Measurements from ENCODE around the gene RASL10B.

The RASL10B gene

GRCh38 chr17:35731917-35732805, 722 bp downstream of the RASL10B start:
- H3K9me2 ChIP-seq (replicated peaks; ENCODE audit: insufficient read depth, low read length), result no peaks in the 10 kb centered on the region
- no peaks in the 10 kb centered on the region for H3K27me3 ChIP-seq (ENCODE audit: low read length)
- no peak overlapping the region for H3K27ac ChIP-seq (ENCODE audit: low read depth, low read length)
- peak overlapping the region; percentile 54 for H3K4me3 ChIP-seq (ENCODE audit: insufficient read depth, low read length, poor library complexity, severe bottlenecking)
- TF ChIP-seq CTCF (IDR thresholded peaks at IDR 0.05; ENCODE audit: insufficient read depth, low read length, poor library complexity, severe bottlenecking) (no peak), EZH2phosphoT487 (conservative IDR thresholded peaks at IDR 0.05; ENCODE audit: low read length) (no peak)
- no peak overlapping the region for H2AFZ ChIP-seq (ENCODE audit: low read depth, low read length, severe bottlenecking)
- H4K20me1 ChIP-seq (ENCODE audit: low read depth, low read length), result no peaks in the 10 kb centered on the region
- H3K79me2 ChIP-seq (ENCODE audit: insufficient read depth, low read length), result no peaks in the 10 kb centered on the region
- no peaks in the 10 kb centered on the region for H3K9me3 ChIP-seq (ENCODE audit: insufficient read depth, low read length)
- H3K4me2 ChIP-seq (ENCODE audit: low read depth, low read length, poor library complexity, severe bottlenecking), result peak overlapping the region; percentile 44
- H3K9ac ChIP-seq (ENCODE audit: low read length), result peak overlapping the region; percentile 44; the same call in 1 of the 2 replicates
- no peaks in the 10 kb centered on the region for H3F3A ChIP-seq (ENCODE audit: insufficient read depth)
- no peaks in the 10 kb centered on the region for H3K36me3 ChIP-seq (ENCODE audit: low read length)

- H3K4me2 ChIP-seq (ENCODE audit: low read depth, low read length, poor library complexity, severe bottlenecking), result no peak overlapping the region
- no peak overlapping the region for H3K27ac ChIP-seq (ENCODE audit: low read depth, low read length)
- no peaks in the 10 kb centered on the region for H3K36me3 ChIP-seq (ENCODE audit: low read length)
- no peaks in the 10 kb centered on the region for H3F3A ChIP-seq (ENCODE audit: insufficient read depth)
- no peaks in the 10 kb centered on the region for H3K79me2 ChIP-seq (ENCODE audit: insufficient read depth, low read length)
- H2AFZ ChIP-seq (ENCODE audit: low read depth, low read length, severe bottlenecking), result no peak overlapping the region
- H4K20me1 ChIP-seq (ENCODE audit: low read depth, low read length), result no peaks in the 10 kb centered on the region
- TF ChIP-seq CTCF (IDR thresholded peaks at IDR 0.05; ENCODE audit: insufficient read depth, low read length, poor library complexity, severe bottlenecking) (no peak), EZH2phosphoT487 (conservative IDR thresholded peaks at IDR 0.05; ENCODE audit: low read length) (no peak)
- no peaks in the 10 kb centered on the region for H3K27me3 ChIP-seq (ENCODE audit: low read length)
- H3K9me2 ChIP-seq (replicated peaks; ENCODE audit: insufficient read depth, low read length), result no peaks in the 10 kb centered on the region
- no peak overlapping the region for H3K4me3 ChIP-seq (ENCODE audit: insufficient read depth, low read length, poor library complexity, severe bottlenecking)
- H3K9ac ChIP-seq (ENCODE audit: low read length), result no peak overlapping the region
- H3K9me3 ChIP-seq (ENCODE audit: insufficient read depth, low read length), result no peaks in the 10 kb centered on the region
These were observed 1.3 kb downstream of the RASL10B start for GRCh38 chr17:35732806-35733136.

DNA sequence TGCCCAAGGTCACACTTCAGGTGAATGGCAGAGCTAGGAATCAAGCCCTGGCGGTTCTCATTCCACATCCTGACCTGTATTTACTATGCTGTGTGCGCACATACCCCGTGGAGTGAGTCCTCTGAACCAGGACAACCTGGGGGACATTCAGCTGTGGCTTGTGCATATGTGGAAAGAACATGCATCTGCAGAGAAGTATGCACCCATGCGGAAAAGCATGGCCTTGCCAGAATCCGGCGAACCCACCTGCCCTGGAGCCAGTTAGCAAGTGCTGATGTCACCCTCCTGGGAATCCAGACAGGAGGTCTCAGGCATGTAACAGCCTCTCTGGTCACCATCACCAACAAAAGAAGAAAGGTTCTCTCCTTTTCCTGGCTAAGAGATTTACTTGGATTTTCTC, 1.9 kb downstream of the RASL10B start:
- Histone ChIP-seq H3K9me2 (replicated peaks; ENCODE audit: insufficient read depth, low read length) (no peaks in the 10 kb centered on the region), H3K9me3 (ENCODE audit: insufficient read depth, low read length) (no peaks in the 10 kb centered on the region), H2AFZ (ENCODE audit: low read depth, low read length, severe bottlenecking) (no peak overlapping the region), H3K79me2 (ENCODE audit: insufficient read depth, low read length) (no peaks in the 10 kb centered on the region), H3K27me3 (ENCODE audit: low read length) (no peaks in the 10 kb centered on the region), H3K27ac (ENCODE audit: low read depth, low read length) (no peak overlapping the region), H3K9ac (ENCODE audit: low read length) (no peak overlapping the region), H3K36me3 (ENCODE audit: low read length) (no peaks in the 10 kb centered on the region), H4K20me1 (ENCODE audit: low read depth, low read length) (no peaks in the 10 kb centered on the region), H3K4me2 (ENCODE audit: low read depth, low read length, poor library complexity, severe bottlenecking) (no peak overlapping the region), H3F3A (ENCODE audit: insufficient read depth) (no peaks in the 10 kb centered on the region), H3K4me3 (ENCODE audit: insufficient read depth, low read length, poor library complexity, severe bottlenecking) (no peak overlapping the region)
- TF ChIP-seq EZH2phosphoT487 (conservative IDR thresholded peaks at IDR 0.05; ENCODE audit: low read length), result no peak
- no peak for TF ChIP-seq CTCF (IDR thresholded peaks at IDR 0.05; ENCODE audit: insufficient read depth, low read length, poor library complexity, severe bottlenecking)

All from SU-DHL-6 (cell line).